Uterus (tissue), 2 donors: Measurements from ENCODE around the gene BRF1.

Experiments used
- CTCF ChIP-seq, 4 experiments: fragments of 200-600 bp in 2 of 4; fragments of 450-650 bp in 2 of 4; sonication (generic) in 2 of 4; IDR thresholded peaks; one replicate each; pipeline ENCODE4 v1.5.1; 2016 to 2019; ENCODE audit warnings: antibody characterized with exemption in 4 of 4, mild to moderate bottlenecking in 2 of 4, moderate library complexity in 1 of 4
- POLR2A ChIP-seq, 2 donors: fragments of 450-650 bp; IDR thresholded peaks; one replicate each; pipeline ENCODE4 v1.6.1; 2016; ENCODE audit warnings: antibody characterized with exemption in 2 of 2, mild to moderate bottlenecking in 1 of 2, moderate library complexity in 1 of 2

- no peak for TF ChIP-seq CTCF (IDR thresholded peaks at IDR 0.05)
- no peak for TF ChIP-seq POLR2A (IDR thresholded peaks at IDR 0.05)
Observed at GRCh38 chr14:105187935-105188524, 112.8 kb downstream of the BRF1 start.
